Large intestine (tissue), 3 donors: Measurements from ENCODE around the gene DYSF. TPM values are rescaled to one million over a fixed set of nuclear protein-coding genes. Genes with fewer than 3 reads are reported as not detected.

Source experiments
- DNase-seq, 2 donors: peaks; one replicate each; pipeline versions ENCODE4 v3.0.0 to v3.0.0-alpha.2; 2013
- H3K27ac ChIP-seq: one replicate; pipeline ENCODE4 v1.5.1; 2013; ENCODE audit warnings: low read length
- H3K27me3 ChIP-seq: 2 replicates; pipeline ENCODE4 v1.6.1; 2013; ENCODE audit warnings: low read length; ENCODE audit not compliant: control insufficient read depth, insufficient read depth
- H3K36me3 ChIP-seq: 2 replicates; pipeline ENCODE4 v1.6.1; 2013; ENCODE audit warnings: low read length; ENCODE audit not compliant: control insufficient read depth, insufficient read depth
- H3K4me1 ChIP-seq: one replicate; pipeline ENCODE4 v1.6.1; 2013; ENCODE audit warnings: low read length; ENCODE audit not compliant: control insufficient read depth, insufficient read depth
- H3K4me3 ChIP-seq: one replicate; pipeline ENCODE4 v1.5.1; 2013; ENCODE audit warnings: low read length
- H3K9me3 ChIP-seq: one replicate; pipeline ENCODE4 v1.6.1; 2013; ENCODE audit warnings: mild to moderate bottlenecking, low read depth, low read length, moderate library complexity; ENCODE audit not compliant: control insufficient read depth
- WGBS: methylation state at CpG from one replicate; pipeline ENCODE4 v1.1.5; 2013; ENCODE audit warnings: low lambda C conversion rate; ENCODE audit not compliant: insufficient coverage; 5-methylcytosine and 5-hydroxymethylcytosine counted together
- polyA plus RNA-seq: library from polyadenylated mRNA; unstranded; fragments of 120-200 nt; gene quantifications from one replicate; pipeline ENCODE4 v1.2.1, GENCODE V29; 2013

Gene DYSF
- polyA plus RNA-seq, 1 donor, result 6.3 TPM

- Histone ChIP-seq H3K27me3 (no peaks in the 10 kb centered on the region), H3K36me3 (no peaks in the 10 kb centered on the region), H3K4me1 (no peaks in the 10 kb centered on the region), H3K9me3 (peaks cover 16% of the 10 kb centered on the region), H3K4me3 (no peak overlapping the region), H3K27ac (no peak overlapping the region)
- DNase-seq, result no peak
- no CpG with 5 or more reads among the region's 10 CpGs for WGBS
Observed at GRCh38 chr2:71570511-71570910, 117.2 kb downstream of the DYSF start.

- no peaks in the 10 kb centered on the region for H3K4me1 ChIP-seq
- no peak overlapping the region for H3K4me3 ChIP-seq
- H3K27ac ChIP-seq, result no peak overlapping the region
- no peaks in the 10 kb centered on the region for H3K27me3 ChIP-seq
- DNase-seq, result no peak
- no peaks in the 10 kb centered on the region for H3K36me3 ChIP-seq
- no CpG with 5 or more reads among the region's 2 CpGs for WGBS
- H3K9me3 ChIP-seq, result peaks cover 16% of the 10 kb centered on the region
Observed at GRCh38 chr2:71570951-71571460, 117.6 kb downstream of the DYSF start.

- H3K36me3 ChIP-seq, result no peaks in the 10 kb centered on the region
- peaks cover 16% of the 10 kb centered on the region for H3K9me3 ChIP-seq
- no peaks in the 10 kb centered on the region for H3K27me3 ChIP-seq
- H3K4me3 ChIP-seq, result no peak overlapping the region
- H3K27ac ChIP-seq, result no peak overlapping the region
- no peaks in the 10 kb centered on the region for H3K4me1 ChIP-seq
- WGBS, result no CpG with 5 or more reads among the region's 1 CpG
- DNase-seq, result no peak
Observed at GRCh38 chr2:71571945-71572344, 118.6 kb downstream of the DYSF start.

- peaks cover 13% of the 10 kb centered on the region for H3K9me3 ChIP-seq
- no peaks in the 10 kb centered on the region for H3K27me3 ChIP-seq
- no peaks in the 10 kb centered on the region for H3K36me3 ChIP-seq
- no CpG with 5 or more reads among the region's 5 CpGs for WGBS
- no peak overlapping the region for H3K27ac ChIP-seq
- DNase-seq, result no peak
- H3K4me3 ChIP-seq, result no peak overlapping the region
- H3K4me1 ChIP-seq, result no peaks in the 10 kb centered on the region
Observed at GRCh38 chr2:71575966-71576365, 122.6 kb downstream of the DYSF start.

GRCh38 chr2:71576541-71576940, 123.2 kb downstream of the DYSF start:
- WGBS, result no CpG with 5 or more reads among the region's 16 CpGs
- H3K9me3 ChIP-seq, result peaks cover 7% of the 10 kb centered on the region
- H3K4me3 ChIP-seq, result no peak overlapping the region
- H3K36me3 ChIP-seq, result no peaks in the 10 kb centered on the region
- no peaks in the 10 kb centered on the region for H3K4me1 ChIP-seq
- DNase-seq, result no peak
- no peak overlapping the region for H3K27ac ChIP-seq
- no peaks in the 10 kb centered on the region for H3K27me3 ChIP-seq

- no peak overlapping the region for H3K27ac ChIP-seq
- peaks cover under 1% of the 10 kb centered on the region for H3K9me3 ChIP-seq
- WGBS, result 100% methylated on average over 1 of the region's 3 CpGs
- no peaks in the 10 kb centered on the region for H3K36me3 ChIP-seq
- H3K27me3 ChIP-seq, result no peaks in the 10 kb centered on the region
- DNase-seq, result no peak
- H3K4me3 ChIP-seq, result no peak overlapping the region
- H3K4me1 ChIP-seq, result no peaks in the 10 kb centered on the region
Observed at GRCh38 chr2:71577209-71577608, 123.8 kb downstream of the DYSF start.

GRCh38 chr2:71578767-71579342, 125.5 kb downstream of the DYSF start:
- Histone ChIP-seq H3K4me3 (no peak overlapping the region), H3K9me3 (no peaks in the 10 kb centered on the region), H3K27ac (no peak overlapping the region), H3K4me1 (no peaks in the 10 kb centered on the region), H3K36me3 (no peaks in the 10 kb centered on the region), H3K27me3 (no peaks in the 10 kb centered on the region)
- 98% methylated on average over 7 of the region's 20 CpGs for WGBS
- DNase-seq, result no peak

- no peak for DNase-seq
- no peaks in the 10 kb centered on the region for H3K27me3 ChIP-seq
- H3K36me3 ChIP-seq, result no peaks in the 10 kb centered on the region
- WGBS, result no CpG with 5 or more reads among the region's 10 CpGs
- no peaks in the 10 kb centered on the region for H3K9me3 ChIP-seq
- H3K4me3 ChIP-seq, result no peak overlapping the region
- H3K27ac ChIP-seq, result no peak overlapping the region
- no peaks in the 10 kb centered on the region for H3K4me1 ChIP-seq
Observed at GRCh38 chr2:71581026-71581425, 127.7 kb downstream of the DYSF start.

- H3K27me3 ChIP-seq, result no peaks in the 10 kb centered on the region
- H3K4me1 ChIP-seq, result no peaks in the 10 kb centered on the region
- H3K9me3 ChIP-seq, result no peaks in the 10 kb centered on the region
- H3K27ac ChIP-seq, result no peak overlapping the region
- no peak overlapping the region for H3K4me3 ChIP-seq
- no CpG with 5 or more reads among the region's 7 CpGs for WGBS
- no peaks in the 10 kb centered on the region for H3K36me3 ChIP-seq
- DNase-seq, result no peak
Observed at GRCh38 chr2:71583876-71584275, 130.5 kb downstream of the DYSF start.

- no peaks in the 10 kb centered on the region for H3K4me1 ChIP-seq
- H3K27ac ChIP-seq, result no peak overlapping the region
- no peaks in the 10 kb centered on the region for H3K9me3 ChIP-seq
- no peaks in the 10 kb centered on the region for H3K27me3 ChIP-seq
- H3K4me3 ChIP-seq, result no peak overlapping the region
- no peak for DNase-seq
- no CpG with 5 or more reads among the region's 8 CpGs for WGBS
- no peaks in the 10 kb centered on the region for H3K36me3 ChIP-seq
Observed at GRCh38 chr2:71586471-71586870, 133.1 kb downstream of the DYSF start.

GRCh38 chr2:71587509-71588073, 134.2 kb downstream of the DYSF start:
- no peak for DNase-seq
- no peaks in the 10 kb centered on the region for H3K9me3 ChIP-seq
- no peaks in the 10 kb centered on the region for H3K27me3 ChIP-seq
- WGBS, result no CpG with 5 or more reads among the region's 4 CpGs
- H3K27ac ChIP-seq, result no peak overlapping the region
- H3K36me3 ChIP-seq, result no peaks in the 10 kb centered on the region
- H3K4me1 ChIP-seq, result no peaks in the 10 kb centered on the region
- H3K4me3 ChIP-seq, result no peak overlapping the region
